Urinary bladder (tissue), 4 donors: ENCODE results near the gene ANO3. TPM values are rescaled to one million over a fixed set of nuclear protein-coding genes. Genes with fewer than 3 reads are reported as not detected.

ENCODE experiments used
- DNase-seq: peaks from one replicate; pipeline ENCODE4 v3.0.0-alpha.2; 2015; ENCODE audit errors: extremely low spot score
- H3K27ac ChIP-seq: one replicate; pipeline ENCODE4 v1.5.1; 2013; ENCODE audit warnings: low read depth, mild to moderate bottlenecking, moderate library complexity
- H3K36me3 ChIP-seq: one replicate; pipeline ENCODE4 v1.6.1; 2013; ENCODE audit warnings: mild to moderate bottlenecking, moderate library complexity; ENCODE audit not compliant: insufficient read depth
- H3K4me1 ChIP-seq: one replicate; pipeline ENCODE4 v1.6.1; 2013; ENCODE audit warnings: mild to moderate bottlenecking, moderate library complexity; ENCODE audit not compliant: insufficient read depth
- H3K4me3 ChIP-seq: one replicate; pipeline ENCODE4 v1.5.1; 2013; ENCODE audit warnings: low read depth, low read length
- WGBS: extraction: QIAGEN DNeasy Blood & Tissue Kit; methylation state at CpG from one replicate; pipeline ENCODE4 v1.1.7; 2013; 5-methylcytosine and 5-hydroxymethylcytosine counted together
- polyA plus RNA-seq: library from polyadenylated mRNA; stranded (reverse); fragments of 200-250 nt; gene quantifications from one replicate; pipeline ENCODE4 v1.2.3, GENCODE V29; 2013
- total RNA-seq: library from RNA; depleted of rRNA; stranded (reverse); fragments of >200 nt; gene quantifications from one replicate; pipeline ENCODE4 v1.2.3, GENCODE V29; 2014
- donor health status: healthy with polysubstance abuse.
- donor health status: healthy.

The ANO3 gene
- total and polyA plus RNA-seq, 2 donors = 0.14 to 1.2 TPM

GRCh38 chr11:26708736-26709456 lies 377.0 kb downstream of the ANO3 start:
- DNase-seq = no peak
- no peak overlapping the region for H3K27ac ChIP-seq
- 38% methylated on average over 2 of the region's 2 CpGs for WGBS
- no peaks in the 10 kb centered on the region for H3K36me3 ChIP-seq
- no peaks in the 10 kb centered on the region for H3K4me1 ChIP-seq
- H3K4me3 ChIP-seq = no peak overlapping the region

DNA sequence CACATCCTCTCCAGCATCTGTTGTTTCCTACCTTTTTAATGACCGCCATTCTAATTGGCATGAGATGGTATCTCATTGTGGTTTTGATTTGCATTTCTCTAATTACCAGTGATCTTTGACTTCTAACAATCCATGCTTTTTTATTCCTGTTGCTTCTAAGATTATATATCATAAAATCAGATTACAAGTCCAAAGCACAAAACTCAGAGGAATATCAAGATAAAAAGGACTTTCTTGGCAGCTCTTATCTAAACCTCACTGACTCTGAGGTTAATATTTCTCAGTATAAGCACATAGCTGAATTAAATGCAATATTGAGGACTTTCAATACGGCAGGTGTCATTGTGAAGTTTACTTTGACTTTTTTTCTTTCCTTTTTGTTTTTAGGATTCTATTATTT lies 378.6 kb downstream of the ANO3 start:
- 95% methylated on average over 2 of the region's 2 CpGs for WGBS
- Histone ChIP-seq H3K4me1 (no peaks in the 10 kb centered on the region), H3K27ac (no peak overlapping the region), H3K36me3 (no peaks in the 10 kb centered on the region), H3K4me3 (no peak overlapping the region)
- DNase-seq = no peak

GRCh38 chr11:26712497-26712896 lies 380.6 kb downstream of the ANO3 start:
- no peak for DNase-seq
- 35% methylated on average over 5 of the region's 5 CpGs for WGBS
- H3K36me3 ChIP-seq = no peaks in the 10 kb centered on the region
- no peak overlapping the region for H3K4me3 ChIP-seq
- no peak overlapping the region for H3K27ac ChIP-seq
- no peaks in the 10 kb centered on the region for H3K4me1 ChIP-seq

Other genes with a start within 250 kb of the ANO3 start
- 5.8 TPM for gene MUC15, start 240.1 kb downstream of the ANO3 start, total RNA-seq
- 0.66 TPM for gene MUC15, start 240.1 kb downstream of the ANO3 start, polyA plus RNA-seq